ENCODE measurements around the gene RHBDF2.

Gene RHBDF2

DNA sequence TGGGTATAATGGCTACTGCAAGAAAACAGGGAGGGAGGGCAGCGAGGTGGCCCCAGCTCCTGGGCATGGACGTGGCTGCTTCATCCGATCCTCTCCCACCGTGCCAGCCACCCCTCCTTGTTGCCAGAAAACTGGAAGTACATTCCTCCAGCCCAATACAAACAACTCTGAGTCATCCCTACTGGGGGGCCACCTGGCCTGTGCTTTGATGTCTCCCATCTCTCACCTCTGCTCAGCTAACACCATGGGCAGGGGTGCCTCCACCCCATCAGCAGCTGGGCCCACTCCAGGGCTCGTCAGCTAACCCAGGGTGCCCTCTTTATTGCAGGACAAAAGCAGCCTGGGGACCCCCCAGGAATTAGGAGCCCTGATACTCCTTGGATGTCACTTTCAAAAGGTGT lies 2.0 kb downstream of the RHBDF2 start:
- no peak for DNase-seq

- DNase-seq, result no peak
Observed at GRCh38 chr17:76498876-76499251, 2.4 kb downstream of the RHBDF2 start.

DNA sequence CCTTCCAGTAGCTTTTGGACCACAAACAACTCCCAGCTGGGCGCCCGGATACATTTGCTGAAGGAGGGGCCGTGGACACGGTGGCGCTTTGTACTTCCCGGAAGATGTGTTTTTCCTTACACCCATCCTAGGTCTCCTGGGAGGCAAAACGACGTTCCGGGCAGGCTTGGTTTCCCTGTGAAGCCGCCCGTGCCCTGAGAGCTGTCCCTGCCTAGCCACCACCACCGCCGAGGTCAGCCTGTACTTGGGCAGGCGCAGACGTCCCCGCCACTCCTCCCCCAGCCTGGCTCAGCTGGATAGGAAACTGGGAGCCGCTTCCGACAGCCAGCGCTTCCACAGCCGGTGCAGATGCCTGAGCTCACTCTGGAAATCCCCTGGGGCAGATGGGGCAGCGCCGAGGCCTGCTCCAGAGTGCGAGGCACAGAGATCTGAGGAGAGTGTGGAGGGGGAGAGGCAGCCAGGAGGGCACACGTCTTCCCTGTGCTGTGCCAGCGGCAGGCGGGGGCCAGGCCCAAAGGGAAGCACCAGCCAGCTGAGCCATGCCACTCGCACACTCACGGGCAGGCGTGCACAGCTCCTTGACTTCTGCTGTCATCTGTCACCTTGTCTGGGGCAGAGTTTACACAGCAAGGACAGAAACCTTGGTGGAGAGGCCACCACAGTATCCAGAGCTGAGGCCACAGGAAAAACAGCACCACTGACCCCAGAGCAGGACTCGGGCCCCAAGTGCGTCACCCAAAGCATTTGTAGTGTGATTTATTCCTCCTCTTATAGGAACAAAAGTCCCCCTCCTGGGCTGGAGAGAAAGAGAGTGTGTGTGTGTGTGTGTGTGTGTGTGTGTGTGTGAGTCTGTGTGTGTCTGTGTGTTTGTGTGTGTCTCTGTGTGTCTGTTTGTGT lies 3.0 kb downstream of the RHBDF2 start:
- DNase-seq, result no peak

GRCh38 chr17:76497699-76497978 lies 3.6 kb downstream of the RHBDF2 start:
- DNase-seq, result no peak

GRCh38 chr17:76496464-76496863 lies 4.8 kb downstream of the RHBDF2 start:
- no peak for DNase-seq

DNA sequence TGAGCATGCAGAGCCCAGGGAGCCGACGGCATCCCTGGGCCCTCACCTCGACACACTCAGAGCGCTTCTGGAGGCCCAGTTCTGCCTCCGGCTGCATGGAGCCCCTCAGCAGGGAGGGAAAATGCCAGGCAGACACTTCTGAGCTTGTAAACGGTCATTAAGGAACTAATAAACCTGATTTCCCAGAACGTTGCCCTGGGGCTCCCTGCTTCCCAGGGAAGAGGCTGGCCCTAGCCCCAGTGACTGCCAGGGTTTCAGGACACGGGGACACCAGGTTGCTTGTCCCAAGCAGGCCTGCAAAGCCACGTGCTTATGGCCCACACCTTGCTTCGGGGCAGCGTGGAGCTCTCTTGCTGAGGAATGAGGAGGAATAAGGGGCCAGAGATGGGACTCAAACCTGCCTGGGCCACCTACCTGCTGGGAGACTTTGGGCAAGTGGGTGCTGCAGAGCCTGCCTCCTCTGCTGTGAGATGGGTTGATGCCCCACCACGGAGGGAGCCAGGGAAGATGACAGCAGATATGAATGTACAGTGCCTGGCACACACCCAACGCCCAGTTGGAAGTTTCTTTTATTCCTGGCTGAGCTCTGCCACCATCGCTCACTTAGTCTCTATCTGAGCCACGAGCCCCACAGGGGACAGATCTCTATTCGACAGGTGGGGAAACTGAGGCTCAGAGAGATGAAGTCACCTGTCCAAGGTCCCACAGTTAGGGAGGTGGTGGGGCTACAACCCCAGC lies 5.4 kb downstream of the RHBDF2 start:
- DNase-seq, result no peak

DNA sequence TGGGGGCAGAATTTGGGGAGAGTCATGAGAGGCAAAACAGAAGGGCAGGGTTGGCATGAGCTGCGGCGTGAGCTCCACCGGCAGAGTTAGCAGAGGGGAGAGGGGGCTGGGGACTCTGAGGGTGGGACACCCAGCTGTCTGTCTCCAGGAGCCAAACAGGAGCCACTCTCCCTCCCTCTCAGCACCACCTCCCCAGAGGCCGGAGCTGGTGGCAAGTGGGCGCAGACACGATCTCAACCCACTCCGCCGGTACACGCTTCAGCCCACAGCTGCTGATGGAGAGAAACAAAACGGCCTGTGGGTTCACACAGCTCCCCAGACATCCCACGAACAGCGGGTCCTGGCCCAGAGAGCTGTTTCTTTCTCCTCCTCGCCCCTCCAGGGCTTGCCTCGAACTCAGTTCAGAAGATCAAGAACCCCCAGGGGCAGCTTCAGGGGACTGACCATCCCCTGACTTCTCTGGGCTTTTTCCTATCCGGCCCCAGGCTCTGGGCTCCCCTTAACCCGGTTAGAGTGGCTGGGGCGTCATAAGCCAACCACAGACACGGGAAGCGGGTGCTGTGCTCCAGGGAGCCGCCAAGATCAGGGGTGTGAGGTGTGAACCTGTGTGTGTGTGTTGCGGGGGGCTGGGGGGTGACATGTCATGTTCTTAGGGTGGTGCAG lies 7.6 kb downstream of the RHBDF2 start:
- no peak for DNase-seq

- no peak for DNase-seq
Observed at GRCh38 chr17:76492989-76493501, 8.2 kb downstream of the RHBDF2 start.

GRCh38 chr17:76492123-76492988 lies 8.9 kb downstream of the RHBDF2 start:
- no peak for DNase-seq

GRCh38 chr17:76491271-76492122 lies 9.7 kb downstream of the RHBDF2 start:
- no peak for DNase-seq

- DNase-seq, result no peak
Observed at GRCh38 chr17:76490112-76490710, 11.0 kb downstream of the RHBDF2 start.

DNA sequence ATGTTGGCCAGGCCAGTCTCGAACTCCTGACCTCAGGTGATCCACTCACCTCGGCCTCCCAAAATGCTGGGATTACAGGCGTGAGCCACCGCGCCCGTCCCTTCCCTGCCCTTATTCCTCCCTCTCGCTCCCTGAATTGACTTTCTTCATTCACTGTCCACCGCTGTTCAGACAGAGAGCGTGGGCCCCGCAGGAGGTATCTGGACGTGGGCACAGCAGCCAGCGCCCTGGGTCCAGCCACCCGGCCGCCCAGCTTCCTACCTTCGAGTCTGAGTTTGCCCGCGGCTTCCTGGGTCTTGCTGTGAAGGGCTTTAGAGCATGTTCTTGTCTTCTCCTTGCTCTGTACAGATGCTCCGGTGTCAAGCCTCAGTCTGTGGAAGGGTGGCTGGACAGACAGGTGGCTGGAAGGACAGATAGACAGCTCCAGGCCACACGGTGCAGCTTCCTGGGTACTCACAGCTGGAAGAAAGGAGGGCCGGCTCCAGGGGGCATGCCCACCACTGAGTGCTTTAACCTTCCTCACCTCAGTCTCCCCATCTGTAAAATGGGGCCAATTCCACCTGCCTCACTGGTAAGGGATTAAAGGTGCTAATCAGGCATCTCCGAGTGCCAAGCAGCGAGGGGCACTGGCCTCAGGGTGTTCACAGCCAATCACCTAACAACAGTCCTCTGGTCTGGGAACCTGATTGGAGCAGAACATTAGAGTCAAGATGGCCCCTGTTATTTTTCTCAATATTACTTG lies 13.6 kb downstream of the RHBDF2 start:
- DNase-seq, result no peak

DNA sequence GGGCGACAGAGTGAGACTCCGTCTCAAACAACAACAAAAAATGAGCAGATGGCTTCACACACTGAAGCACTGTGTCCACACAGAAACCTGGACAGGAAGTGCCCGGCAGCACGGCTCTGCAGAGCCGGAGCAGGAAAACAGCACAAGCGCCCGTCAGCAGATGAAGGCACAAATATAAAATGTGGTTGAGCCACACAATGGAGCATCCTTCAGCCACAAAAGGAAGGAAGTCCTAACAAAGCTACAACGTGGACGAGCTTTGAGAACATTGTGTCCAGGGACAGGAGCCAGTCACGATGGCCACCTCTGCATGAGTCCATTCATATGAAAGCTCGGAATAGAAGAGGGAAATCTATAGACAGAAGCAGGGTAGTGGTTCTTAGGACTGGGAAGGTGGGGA lies 15.7 kb downstream of the RHBDF2 start:
- no peak for DNase-seq

- no peak for DNase-seq
Observed at GRCh38 chr17:76484228-76484725, 16.9 kb downstream of the RHBDF2 start.

GRCh38 chr17:76481071-76481655 lies 20.1 kb downstream of the RHBDF2 start:
- no peak for DNase-seq

DNA sequence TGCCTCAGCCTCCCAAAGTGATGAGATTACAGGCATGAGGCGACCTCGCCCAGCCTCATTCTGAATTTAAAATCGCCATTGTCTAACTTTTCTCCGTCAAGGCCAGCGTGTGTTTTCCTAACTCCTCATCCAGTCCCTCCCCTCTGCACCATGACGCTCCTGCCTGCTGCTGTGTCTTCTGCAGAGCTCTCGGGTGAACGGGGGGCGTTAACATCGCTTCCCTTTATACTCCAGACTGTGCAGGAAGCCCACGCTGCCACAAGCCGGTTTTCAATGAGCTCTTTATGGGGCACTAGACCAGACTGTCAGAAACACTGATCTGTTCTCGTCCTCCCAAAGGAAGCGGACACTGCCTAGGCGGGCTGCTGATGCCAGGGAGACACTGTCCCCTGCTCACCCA lies 20.6 kb downstream of the RHBDF2 start:
- no peak for DNase-seq

- no peak for DNase-seq
Observed at GRCh38 chr17:76479515-76480060, 21.6 kb downstream of the RHBDF2 start.

GRCh38 chr17:76478730-76479514 lies 22.3 kb downstream of the RHBDF2 start:
- no peak for DNase-seq

- no peak for DNase-seq
Observed at GRCh38 chr17:76478097-76478496, 23.1 kb downstream of the RHBDF2 start.
